GM21390 (cell line): Measurements from ENCODE around the gene ACTBL2.
A peak's percentile ranks its signal among the peaks of the same experiment; 100 is the strongest.
"Not testable (repeated sequence)": the region's sequence is repeated elsewhere in the genome, so short reads cannot be mapped to it uniquely, and the experiment has no call there.

ENCODE experiments used
- ATAC-seq: cut with Tn5 transposase; IDR thresholded peaks from one replicate; pipeline ENCODE4 v1.9.1; 2021; ENCODE audit not compliant: unreplicated experiment

ACTBL2 gene

DNA sequence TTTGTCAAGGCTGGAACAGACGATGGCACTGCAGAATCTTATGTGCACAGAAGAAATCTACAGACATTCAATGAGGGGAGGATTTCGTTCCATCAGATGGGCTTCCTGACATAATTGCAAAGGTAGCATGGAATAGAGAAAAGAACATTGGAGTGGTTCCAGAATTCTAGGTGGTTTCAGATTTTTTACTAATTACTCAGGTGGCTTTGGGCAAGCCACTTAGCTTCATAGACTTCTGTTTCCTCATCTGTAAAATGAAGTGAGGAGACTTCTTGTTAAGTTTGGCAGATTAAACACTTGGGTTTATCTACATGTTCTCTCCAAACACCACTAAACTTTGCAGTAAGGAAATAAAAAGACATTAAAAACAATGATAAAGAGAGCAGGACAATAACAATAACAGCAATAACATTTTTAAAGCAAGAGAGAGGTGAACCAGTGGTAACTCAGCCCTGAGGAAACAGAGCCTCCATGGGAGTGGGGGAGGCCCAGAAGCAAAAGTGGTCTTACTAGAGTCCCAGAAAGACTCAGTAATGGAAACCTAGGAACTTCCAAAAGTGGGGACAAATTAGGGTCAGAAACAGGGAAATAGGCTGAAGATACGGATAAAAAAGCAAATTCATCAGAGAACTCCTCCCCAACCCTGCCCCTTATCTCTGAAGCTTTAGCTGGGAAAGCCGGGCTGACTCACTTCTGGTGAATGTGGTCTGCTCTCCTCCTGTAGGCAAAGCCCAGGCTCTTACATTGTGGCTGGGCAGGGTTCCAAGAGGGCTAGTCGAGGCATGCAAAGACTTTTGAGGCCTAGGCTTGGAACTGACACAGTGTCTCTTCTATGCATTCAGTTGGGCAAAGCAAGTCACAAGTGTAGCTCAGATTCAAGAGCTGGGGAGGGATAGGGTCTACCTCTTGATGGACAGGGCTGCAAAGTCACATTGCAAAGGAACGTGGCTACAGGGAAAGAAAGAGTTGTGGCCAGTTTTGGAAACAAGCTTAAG is 11.8 kb upstream of the ACTBL2 start:
- ATAC-seq, result peak; percentile 51

DNA sequence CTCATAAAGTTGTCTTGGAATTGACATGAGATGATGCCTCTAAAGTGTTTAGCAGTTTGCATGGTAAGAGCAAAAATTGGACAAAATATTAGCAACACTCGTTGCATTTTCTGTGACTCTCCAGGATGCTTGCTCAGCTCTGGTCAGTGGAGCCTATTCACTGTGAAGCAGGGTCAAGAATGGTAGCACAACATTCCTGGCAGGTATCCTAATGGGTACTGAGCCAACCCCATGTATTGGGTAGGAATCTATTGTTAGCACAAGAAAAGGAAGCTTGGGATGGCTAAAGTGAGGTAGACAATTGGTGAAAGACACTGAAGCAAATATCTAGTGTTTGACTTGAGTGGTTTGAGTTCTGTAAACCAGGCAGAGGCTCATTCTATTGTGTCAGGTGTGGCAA is 10.4 kb upstream of the ACTBL2 start:
- no peak for ATAC-seq

DNA sequence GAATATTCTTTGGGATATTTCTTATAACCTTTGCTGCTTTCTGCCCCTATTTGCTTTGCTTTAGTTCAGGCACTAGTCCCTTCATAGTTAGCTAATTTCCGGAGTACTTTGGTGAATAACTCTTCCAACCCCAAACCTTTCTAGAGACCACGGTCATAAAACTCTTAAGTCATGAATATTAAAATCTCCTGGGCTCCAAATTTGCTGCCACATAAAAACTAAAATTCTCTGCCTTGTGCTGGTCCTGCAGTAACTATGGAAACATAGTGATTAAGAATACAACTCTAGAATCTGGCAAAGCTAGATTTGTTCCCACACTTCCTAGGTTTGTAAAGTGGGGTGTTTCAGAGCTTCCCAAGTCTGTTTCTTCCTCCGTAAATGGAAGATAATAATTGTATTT is 10.0 kb upstream of the ACTBL2 start:
- ATAC-seq, result no peak

GRCh38 chr5:57491369-57491965 is 8.9 kb upstream of the ACTBL2 start:
- no peak for ATAC-seq

DNA sequence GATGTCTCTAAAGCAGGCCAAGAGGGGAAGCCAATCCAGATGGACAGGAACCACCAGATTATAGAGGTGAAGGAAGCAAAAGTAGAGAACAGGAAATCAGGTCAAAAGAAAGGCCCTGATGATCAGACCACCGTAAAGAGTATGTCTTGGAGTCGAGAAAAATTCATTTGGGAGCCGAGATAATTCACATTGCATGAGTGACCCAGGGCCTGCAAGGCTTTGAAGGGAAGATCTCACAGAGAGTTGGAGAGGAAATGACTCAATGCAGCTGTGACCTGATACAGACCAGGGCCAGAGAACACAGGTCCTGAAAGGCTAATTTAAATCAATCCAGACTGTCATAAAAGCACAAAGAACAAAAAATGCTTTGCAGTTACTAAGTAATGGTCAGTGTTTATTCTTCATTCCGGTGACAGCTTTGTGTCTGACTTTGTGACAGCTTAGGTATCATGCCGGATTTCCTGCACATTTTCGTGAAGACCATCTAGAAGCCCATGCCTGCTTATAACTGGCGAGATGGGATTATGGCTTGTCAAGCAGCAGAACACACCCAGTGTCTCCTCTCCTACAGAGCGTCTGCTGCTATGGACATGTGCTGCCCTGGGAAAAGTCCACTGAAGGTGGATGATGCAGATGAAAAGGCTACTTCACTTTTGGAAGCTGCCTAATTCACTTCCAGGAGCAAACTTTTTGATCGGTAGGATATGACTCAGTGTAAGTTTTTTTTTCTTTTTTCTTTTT is 5.8 kb upstream of the ACTBL2 start:
- peak; percentile 66 for ATAC-seq

DNA sequence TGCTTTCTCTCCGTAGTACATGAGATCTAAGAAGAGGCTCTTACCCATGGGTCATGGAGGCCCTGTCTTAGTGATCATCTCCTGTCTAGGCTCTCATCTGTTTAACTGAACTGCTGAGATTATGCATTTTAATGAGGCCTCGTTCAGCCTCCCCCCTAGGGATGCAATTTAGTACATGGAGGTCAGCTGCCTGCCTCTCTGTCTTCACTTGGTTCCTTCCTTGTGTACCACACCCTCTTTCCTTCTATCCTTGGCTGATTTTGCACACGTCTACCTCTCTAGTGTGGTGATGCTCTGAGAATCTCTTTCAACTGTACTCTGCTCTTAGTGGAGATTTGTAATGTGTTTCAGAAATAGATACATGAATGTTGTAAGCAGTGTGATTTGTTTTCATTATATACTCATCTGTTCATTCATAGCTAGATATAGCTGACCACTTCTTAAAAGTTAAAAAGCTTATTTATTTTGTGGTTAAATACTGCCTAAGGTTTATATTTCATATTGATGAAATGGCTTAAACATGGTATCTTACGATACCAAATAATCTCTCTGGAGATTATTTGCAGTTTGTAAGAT is 3.5 kb upstream of the ACTBL2 start:
- no peak for ATAC-seq

GRCh38 chr5:57478826-57479225 is 3.8 kb downstream of the ACTBL2 start:
- ATAC-seq, result no peak

DNA sequence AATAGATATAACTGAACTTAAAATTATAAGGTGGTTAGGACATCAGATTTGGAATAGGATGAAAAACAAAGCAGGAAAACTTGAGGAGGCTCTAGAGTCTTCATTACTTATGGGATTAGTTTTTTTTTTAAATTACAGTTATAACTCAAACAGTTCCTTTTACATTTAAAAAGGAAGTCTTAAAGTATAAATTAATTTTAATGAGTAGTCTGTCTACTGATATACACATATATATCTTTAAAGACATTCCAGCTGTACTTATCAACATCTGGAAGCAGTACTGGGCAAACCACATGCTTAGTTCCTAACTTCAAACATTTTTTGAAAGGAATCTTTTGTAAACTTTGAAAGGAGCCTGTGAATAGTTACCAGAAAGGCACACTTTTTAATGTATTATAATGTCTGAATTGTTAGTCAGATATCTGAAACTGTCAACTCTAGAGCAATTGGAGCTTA is 6.0 kb downstream of the ACTBL2 start:
- ATAC-seq, result no peak

DNA sequence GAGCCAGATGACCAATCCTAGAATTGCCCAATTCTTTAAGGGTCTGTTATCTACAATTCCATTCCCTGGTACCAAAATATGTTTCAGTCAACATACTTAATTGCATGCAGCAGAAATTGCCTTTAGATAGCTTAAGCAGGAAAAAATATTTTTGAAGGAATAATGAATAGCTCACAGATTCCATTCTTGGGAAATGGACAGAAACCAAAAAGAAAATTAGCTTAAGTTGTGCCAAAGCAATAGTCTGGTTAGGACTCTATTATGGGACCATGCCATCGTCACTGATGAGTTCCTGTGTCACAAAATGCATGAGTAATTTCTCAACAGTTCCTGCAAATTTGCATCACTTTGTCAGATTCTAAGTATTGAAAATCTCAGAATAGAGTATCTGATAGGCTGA is 12.3 kb downstream of the ACTBL2 start:
- no peak for ATAC-seq

DNA sequence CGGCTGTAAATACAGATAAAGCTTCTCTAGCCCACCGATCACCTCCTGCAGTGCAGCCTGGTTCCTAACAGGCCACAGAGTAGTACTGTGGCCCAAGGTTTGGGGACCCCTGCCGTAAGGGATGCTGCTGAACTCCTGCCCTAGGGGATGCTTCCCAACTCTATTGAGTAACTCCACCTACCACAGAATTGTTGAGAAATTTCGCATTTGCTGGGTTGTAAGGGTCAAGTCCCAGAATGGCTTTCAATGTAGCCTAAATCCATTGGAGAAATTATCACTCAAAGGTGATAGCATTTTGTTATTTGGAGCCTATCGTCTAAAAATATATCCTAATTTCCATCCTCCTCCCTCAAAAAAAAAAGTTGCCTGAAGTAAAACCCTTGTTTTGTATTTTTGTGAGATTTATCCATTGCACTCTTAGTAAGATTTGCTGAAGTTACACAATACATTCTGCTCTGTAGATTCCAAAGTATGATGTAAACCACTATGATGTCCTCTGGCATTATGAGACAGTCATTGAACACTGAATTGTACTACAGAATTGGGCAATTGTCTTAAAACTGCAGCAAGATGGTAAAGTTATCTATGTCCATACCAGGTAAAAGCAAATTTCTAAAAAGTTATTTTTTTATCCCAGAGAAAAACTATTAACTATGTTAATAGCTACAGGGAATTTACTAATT is 14.0 kb downstream of the ACTBL2 start:
- ATAC-seq, result no peak

GRCh38 chr5:57466544-57466943 is 16.1 kb downstream of the ACTBL2 start:
- no peak for ATAC-seq

DNA sequence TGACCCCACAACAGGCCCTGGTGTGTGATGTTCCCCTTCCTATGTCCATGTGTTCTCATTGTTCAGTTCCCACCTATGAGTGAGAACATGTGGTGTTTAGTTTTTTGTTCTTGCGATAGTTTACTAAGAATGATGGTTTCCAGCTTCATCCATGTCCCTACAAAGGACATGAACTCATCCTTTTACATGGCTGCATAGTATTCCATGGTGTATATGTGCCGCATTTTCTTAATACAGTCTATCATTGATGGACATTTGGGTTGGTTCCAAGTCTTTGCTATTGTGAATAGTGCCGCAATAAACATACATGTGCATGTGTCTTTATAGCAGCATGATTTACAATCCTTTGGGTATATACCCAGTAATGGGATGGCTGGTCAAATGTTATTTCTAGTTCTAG is 22.6 kb downstream of the ACTBL2 start:
- not testable (repeated sequence) for ATAC-seq

DNA sequence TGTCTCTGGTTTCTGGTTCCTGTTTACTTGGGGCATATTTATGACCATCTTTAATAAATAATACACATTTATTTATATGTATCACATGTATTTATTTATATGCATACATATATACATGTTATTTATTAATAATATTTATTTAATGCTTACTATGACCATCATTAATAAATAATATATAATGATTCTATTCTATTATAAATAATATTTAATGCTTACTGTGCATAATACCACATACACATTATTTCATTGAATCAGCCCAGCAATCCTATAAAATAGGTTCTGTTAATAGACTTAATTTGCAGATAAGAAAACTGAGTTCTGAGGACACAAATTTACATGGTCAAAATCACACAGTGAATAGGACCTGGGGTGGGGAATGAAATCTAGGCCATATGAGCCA is 24.2 kb downstream of the ACTBL2 start:
- no peak for ATAC-seq

- no peak for ATAC-seq
Measured at GRCh38 chr5:57456531-57457135, 26.0 kb downstream of the ACTBL2 start.

DNA sequence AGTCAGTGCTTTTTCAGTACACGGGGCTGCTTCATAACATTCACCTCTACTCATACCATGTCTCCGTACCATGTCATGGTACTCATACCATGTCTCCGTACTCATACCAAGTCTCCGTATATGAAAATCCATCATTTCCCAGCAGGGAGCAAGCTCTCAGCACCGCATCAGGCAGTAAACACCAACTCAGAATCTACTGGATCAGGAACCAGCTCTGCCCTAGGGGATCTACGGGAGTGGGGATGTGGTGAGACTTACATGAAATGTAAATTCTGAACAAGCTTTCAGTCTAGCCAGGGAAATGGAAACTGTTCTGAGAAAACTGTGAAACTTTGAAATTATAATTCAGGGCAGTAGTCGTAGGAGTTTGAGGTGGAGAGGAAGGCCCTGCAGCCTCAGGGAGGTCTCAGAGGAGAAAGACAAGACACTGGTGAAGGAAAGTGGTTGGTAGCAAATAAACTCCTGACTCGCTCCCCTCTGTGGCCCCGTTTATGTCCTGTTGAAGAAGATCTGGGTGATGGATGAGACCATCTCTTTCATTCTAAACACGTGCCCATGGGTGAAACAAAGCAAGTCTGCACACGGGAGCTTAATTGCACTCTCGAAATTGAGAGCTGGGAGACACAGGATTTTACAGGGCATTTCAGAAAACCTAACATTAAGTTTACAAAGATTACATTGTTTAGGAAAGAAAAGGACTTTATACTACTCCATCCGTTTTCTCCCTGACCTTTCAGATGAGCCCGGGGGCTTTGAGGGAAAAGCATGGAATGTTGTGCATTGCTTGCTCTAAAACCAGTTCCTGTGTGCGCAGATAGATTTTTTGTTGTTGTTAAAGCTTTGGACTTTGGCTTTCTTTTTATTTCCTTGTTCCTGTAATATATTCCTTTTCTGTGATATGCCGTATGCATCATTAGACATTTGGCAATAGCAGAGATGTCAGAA is 26.8 kb downstream of the ACTBL2 start:
- ATAC-seq, result no peak

DNA sequence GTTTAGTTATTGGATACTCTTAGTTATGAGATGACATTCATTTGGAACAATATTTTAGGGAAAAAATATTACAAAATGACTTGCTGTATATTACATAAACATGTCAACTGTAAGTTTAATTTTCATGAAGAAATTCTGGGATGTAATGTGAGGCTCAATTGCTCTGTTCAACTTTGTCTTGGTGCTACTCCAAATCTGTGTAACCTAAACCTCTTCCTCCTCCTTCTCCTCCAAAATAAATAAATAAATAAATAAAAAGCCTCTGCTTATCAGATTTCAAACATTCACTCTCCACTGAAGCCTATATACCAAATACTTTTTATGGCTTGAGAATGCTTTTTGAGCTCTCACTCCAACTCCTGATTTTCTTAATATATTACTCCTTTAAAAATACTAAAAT is 27.7 kb downstream of the ACTBL2 start:
- ATAC-seq, result no peak

GRCh38 chr5:57453728-57454127 is 28.9 kb downstream of the ACTBL2 start:
- no peak for ATAC-seq

DNA sequence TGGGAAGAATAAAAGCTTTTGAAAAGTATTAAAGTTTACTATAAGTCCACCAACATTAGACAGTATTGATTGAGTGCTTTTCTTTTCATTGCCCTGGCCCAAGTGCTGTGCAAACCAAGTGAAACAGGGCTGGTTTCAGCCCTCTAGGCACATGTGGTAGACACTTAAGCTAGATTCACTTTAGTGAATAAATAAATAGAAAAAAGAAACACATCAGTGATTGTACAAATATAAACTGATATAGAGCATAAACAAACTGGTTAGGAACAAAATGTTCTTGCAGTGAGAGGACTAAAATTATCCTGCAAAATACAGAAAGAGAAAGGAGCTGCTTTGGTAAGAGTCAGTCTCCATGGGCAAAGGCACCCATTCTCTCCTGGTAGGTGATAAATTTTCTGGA is 29.7 kb downstream of the ACTBL2 start:
- no peak for ATAC-seq
